ENCODE data around the gene ZBTB7B.

ZBTB7B gene

GRCh38 chr1:155018617-155019348 is 16.2 kb downstream of the ZBTB7B start:
- DNase-seq = no peak

- no peak for DNase-seq
Observed at GRCh38 chr1:155019377-155020245, 17.0 kb downstream of the ZBTB7B start.

- DNase-seq = no peak
Observed at GRCh38 chr1:155022136-155022926, 19.7 kb downstream of the ZBTB7B start.

GRCh38 chr1:155022927-155023236 is 20.3 kb downstream of the ZBTB7B start:
- no peak for DNase-seq

GRCh38 chr1:155023627-155024026 is 21.0 kb downstream of the ZBTB7B start:
- no peak for DNase-seq

- DNase-seq = no peak
Observed at GRCh38 chr1:155024315-155024714, 21.7 kb downstream of the ZBTB7B start.

- no peak for DNase-seq
Observed at GRCh38 chr1:155026154-155026553, 23.6 kb downstream of the ZBTB7B start.

- no peak for DNase-seq
Observed at GRCh38 chr1:155026588-155026987, 24.0 kb downstream of the ZBTB7B start.

- DNase-seq = no peak
Observed at GRCh38 chr1:155029513-155030242, 27.1 kb downstream of the ZBTB7B start.

- no peak for DNase-seq
Observed at GRCh38 chr1:155030243-155030795, 27.7 kb downstream of the ZBTB7B start.

GRCh38 chr1:155030899-155031298 is 28.3 kb downstream of the ZBTB7B start:
- no peak for DNase-seq

- DNase-seq = no peak
Observed at GRCh38 chr1:155032886-155033285, 30.3 kb downstream of the ZBTB7B start.

- DNase-seq = no peak
Observed at GRCh38 chr1:155033524-155033923, 30.9 kb downstream of the ZBTB7B start, which contains the start of the genes DCST1 and DCST2. TSS of gene DCST1 (plus strand) at chr1:155033824. CDS start at chr1:155034037, 213 bp downstream. TSS of gene DCST2 (minus strand) at chr1:155033781. CDS start at chr1:155033701, 80 bp downstream.

- DNase-seq = no peak
Observed at GRCh38 chr1:155034318-155035208, 32.0 kb downstream of the ZBTB7B start.

- DNase-seq = no peak
Observed at GRCh38 chr1:155035936-155036335, 33.3 kb downstream of the ZBTB7B start.

- DNase-seq = no peak
Observed at GRCh38 chr1:155037043-155037442, 34.4 kb downstream of the ZBTB7B start.

GRCh38 chr1:155037851-155038441 is 35.3 kb downstream of the ZBTB7B start:
- DNase-seq = no peak

- no peak for DNase-seq
Observed at GRCh38 chr1:155038602-155039307, 36.2 kb downstream of the ZBTB7B start.

- no peak for DNase-seq
Observed at GRCh38 chr1:155039308-155039669, 36.7 kb downstream of the ZBTB7B start.
